HG03342 (cell line): ENCODE results near the gene HGD.
A peak's percentile ranks its signal among the peaks of the same experiment; 100 is the strongest.
"Not testable (repeated sequence)": the region's sequence is repeated elsewhere in the genome, so short reads cannot be mapped to it uniquely, and the experiment has no call there.

Experiments used
- ATAC-seq: cut with Tn5 transposase; IDR thresholded peaks from one replicate; pipeline ENCODE4 v1.9.1; 2021; ENCODE audit warnings: mild to moderate bottlenecking, moderate library complexity; ENCODE audit not compliant: unreplicated experiment

HGD gene

GRCh38 chr3:120680193-120680894 lies 1.7 kb downstream of the HGD start:
- no peak for ATAC-seq

- peak; percentile 55 for ATAC-seq
These were observed 3.1 kb downstream of the HGD start for GRCh38 chr3:120678984-120679383.

GRCh38 chr3:120678331-120678947 lies 3.6 kb downstream of the HGD start:
- ATAC-seq, result peak; percentile 85

GRCh38 chr3:120677193-120677592 lies 4.8 kb downstream of the HGD start:
- not testable (repeated sequence) for ATAC-seq

- ATAC-seq, result no peak
These were observed 8.9 kb downstream of the HGD start for GRCh38 chr3:120673116-120673515.

GRCh38 chr3:120670576-120670975 lies 11.5 kb downstream of the HGD start:
- no peak for ATAC-seq

GRCh38 chr3:120664926-120665325 lies 17.1 kb downstream of the HGD start:
- ATAC-seq, result no peak

- no peak for ATAC-seq
These were observed 20.1 kb downstream of the HGD start for GRCh38 chr3:120661945-120662344.

- ATAC-seq, result no peak
These were observed 20.7 kb downstream of the HGD start for GRCh38 chr3:120661106-120661905.

GRCh38 chr3:120659834-120660233 lies 22.2 kb downstream of the HGD start:
- ATAC-seq, result no peak

- ATAC-seq, result no peak
These were observed 22.8 kb downstream of the HGD start for GRCh38 chr3:120659285-120659684.

GRCh38 chr3:120652896-120653545 lies 29.0 kb downstream of the HGD start:
- ATAC-seq, result no peak

GRCh38 chr3:120652281-120652680 lies 29.8 kb downstream of the HGD start:
- no peak for ATAC-seq

GRCh38 chr3:120650311-120650710 lies 31.7 kb downstream of the HGD start:
- ATAC-seq, result no peak

GRCh38 chr3:120649830-120650233 lies 32.2 kb downstream of the HGD start:
- no peak for ATAC-seq

GRCh38 chr3:120648290-120648689 lies 33.7 kb downstream of the HGD start:
- no peak for ATAC-seq

GRCh38 chr3:120646771-120647432 lies 35.1 kb downstream of the HGD start:
- ATAC-seq, result no peak

GRCh38 chr3:120645083-120645845 lies 36.8 kb downstream of the HGD start:
- no peak for ATAC-seq

- ATAC-seq, result no peak
These were observed 39.6 kb downstream of the HGD start for GRCh38 chr3:120642368-120642948.
